Measurements from ENCODE around the gene IQGAP1. TPM values are rescaled to one million over a fixed set of nuclear protein-coding genes. Genes with fewer than 3 reads are reported as not detected.
A peak's percentile ranks its signal among the peaks of the same experiment; 100 is the strongest.

Gene IQGAP1
- total and polyA plus RNA-seq, 9 donors: 61.9 to 107 (median 74.7) TPM

DNA sequence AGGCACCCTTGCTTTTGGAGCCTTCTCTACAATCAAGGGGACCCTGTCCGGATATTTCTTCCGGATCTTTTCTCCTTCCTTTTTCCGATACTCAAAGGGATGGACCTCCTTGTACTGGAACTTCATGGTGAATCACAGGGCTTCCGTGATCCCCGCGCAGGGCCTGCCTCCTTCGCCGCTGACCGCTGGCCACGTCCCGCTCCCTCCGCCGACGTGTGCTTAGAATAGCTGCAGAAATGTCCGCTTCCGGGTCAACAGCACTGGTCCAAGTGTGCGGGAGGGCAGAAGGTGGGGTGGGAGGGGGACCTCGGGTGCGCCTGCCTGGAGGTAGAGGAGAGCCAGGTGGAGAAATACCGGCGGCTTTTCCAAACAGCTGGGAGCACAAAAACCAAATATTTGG, 39.0 kb upstream of the IQGAP1 start:
- 91% methylated on average over 19 of the region's 21 CpGs for WGBS (ENCODE audit: insufficient coverage)
- H3K4me3 ChIP-seq (ENCODE audit: low read length): no peak overlapping the region
- H3K27ac ChIP-seq (ENCODE audit: low read length): no peak overlapping the region
- H3K9me3 ChIP-seq (replicated peaks; ENCODE audit: control insufficient read depth, low read depth, low read length): no peaks in the 10 kb centered on the region
- H3K36me3 ChIP-seq (ENCODE audit: control insufficient read depth, insufficient read depth, low read length): no peaks in the 10 kb centered on the region
- peaks cover 4% of the 10 kb centered on the region for H3K27me3 ChIP-seq (ENCODE audit: control insufficient read depth, insufficient read depth, low read length)
- H3K4me1 ChIP-seq (ENCODE audit: control insufficient read depth, insufficient read depth, low read length): peaks cover 10% of the 10 kb centered on the region
- DNase-seq: no peak

DNA sequence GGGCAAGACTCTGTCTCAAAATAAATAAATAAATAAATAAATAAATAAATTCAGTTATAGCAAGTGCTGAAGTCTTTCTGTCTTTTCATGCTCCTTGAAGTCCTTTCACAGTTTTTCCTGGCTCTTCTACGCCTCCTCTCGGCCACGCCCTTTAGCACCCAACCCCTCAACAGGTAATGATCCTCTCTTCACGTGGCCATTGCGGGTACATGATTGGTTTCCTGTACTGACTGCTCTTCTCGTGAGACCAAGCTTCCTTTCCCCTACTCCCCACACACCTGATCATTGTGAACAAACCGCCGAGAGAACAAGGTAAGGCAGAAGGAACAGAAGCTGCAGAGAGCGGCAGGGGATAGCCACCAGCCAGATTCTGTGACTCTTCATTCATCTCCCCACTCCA, 38.2 kb upstream of the IQGAP1 start:
- H3K4me1 ChIP-seq (ENCODE audit: control insufficient read depth, insufficient read depth, low read length): peaks cover 10% of the 10 kb centered on the region
- DNase-seq: no peak
- H3K36me3 ChIP-seq (ENCODE audit: control insufficient read depth, insufficient read depth, low read length): peaks cover 3% of the 10 kb centered on the region
- no peaks in the 10 kb centered on the region for H3K9me3 ChIP-seq (replicated peaks; ENCODE audit: control insufficient read depth, low read depth, low read length)
- peaks cover 4% of the 10 kb centered on the region for H3K27me3 ChIP-seq (ENCODE audit: control insufficient read depth, insufficient read depth, low read length)
- no peak overlapping the region for H3K4me3 ChIP-seq (ENCODE audit: low read length)
- H3K27ac ChIP-seq (ENCODE audit: low read length): no peak overlapping the region
- 82% methylated on average over 5 of the region's 9 CpGs for WGBS (ENCODE audit: insufficient coverage)

DNA sequence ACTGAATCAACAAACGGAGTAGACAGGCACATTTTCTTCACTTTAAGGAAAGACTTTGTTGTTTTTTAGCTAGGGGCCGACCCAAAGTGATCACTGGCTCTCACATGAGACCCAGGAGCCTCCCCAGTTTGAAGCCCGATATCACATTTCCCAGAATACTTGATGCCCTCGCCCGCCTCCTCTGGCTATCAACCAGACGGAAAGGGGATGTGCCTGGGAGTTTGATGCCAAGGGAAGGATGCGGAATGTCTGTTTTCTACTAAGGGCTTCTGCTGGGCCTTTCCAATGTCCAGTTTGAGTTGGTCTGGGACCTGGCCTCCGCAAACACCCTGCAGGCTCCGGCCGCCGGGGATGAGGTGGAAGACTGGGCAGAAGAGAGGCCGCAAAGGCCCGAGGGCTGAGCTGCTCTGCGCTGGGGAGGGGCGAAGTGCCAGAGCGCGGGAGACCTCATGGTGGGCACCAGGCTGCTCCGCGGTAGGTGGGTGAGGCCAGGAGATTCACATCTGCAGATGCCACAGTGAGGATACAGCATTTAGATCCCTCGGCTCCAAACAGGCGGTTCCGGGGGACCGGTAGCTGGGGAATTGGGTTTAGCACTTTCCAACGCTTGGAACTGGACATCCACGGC, 36.4 kb upstream of the IQGAP1 start:
- peaks cover 3% of the 10 kb centered on the region for H3K36me3 ChIP-seq (ENCODE audit: control insufficient read depth, insufficient read depth, low read length)
- H3K9me3 ChIP-seq (replicated peaks; ENCODE audit: control insufficient read depth, low read depth, low read length): no peaks in the 10 kb centered on the region
- H3K4me3 ChIP-seq (ENCODE audit: low read length): peak overlapping the region; percentile 83
- H3K4me1 ChIP-seq (ENCODE audit: control insufficient read depth, insufficient read depth, low read length): peaks cover 10% of the 10 kb centered on the region
- peak; percentile 24 for DNase-seq
- H3K27me3 ChIP-seq (ENCODE audit: control insufficient read depth, insufficient read depth, low read length): peaks cover 4% of the 10 kb centered on the region
- no peak overlapping the region for H3K27ac ChIP-seq (ENCODE audit: low read length)
- WGBS (ENCODE audit: insufficient coverage): 21% methylated on average over 25 of the region's 25 CpGs

DNA sequence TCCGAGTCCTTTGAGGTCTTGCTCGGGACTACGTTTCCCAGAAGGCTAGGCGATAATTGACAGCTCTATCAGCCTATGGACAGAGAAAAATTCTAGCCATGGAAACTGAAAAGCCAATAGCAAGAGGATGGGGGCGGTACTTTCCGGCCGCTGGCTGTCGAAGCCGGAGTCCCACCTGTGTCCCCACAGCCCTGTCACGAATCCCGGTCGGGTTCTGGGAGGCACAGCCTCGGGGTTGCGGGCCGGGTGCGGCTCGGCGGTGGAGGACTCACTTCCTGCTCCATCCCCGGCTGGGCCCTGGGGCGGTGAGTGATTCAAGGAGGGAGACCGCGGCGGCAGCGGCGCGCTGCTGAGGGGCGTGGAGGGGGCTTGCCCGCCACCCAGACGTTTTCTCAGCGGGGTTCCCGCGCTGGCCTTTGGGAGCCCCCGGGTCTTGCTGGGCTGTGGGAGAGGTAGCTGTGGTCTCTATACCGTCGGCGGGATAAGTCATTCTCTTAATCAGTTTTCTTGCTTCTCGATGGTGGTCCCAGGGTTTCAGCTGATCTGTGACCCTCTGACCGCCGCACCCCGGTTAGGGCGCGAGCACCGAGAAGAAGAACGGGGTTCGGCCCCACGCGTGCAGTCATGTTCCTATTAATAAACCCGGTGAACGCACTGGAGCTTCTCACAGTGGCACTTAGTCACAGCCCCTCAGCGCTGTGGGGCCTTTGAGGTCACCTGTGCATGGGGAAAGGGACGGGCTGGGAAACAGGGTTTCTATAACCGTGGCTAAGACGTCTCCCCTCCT, 35.7 kb upstream of the IQGAP1 start, which contains the start of gene ZNF774:
ZNF774 (plus strand) TSS at position 178 of the 787 bp plus-strand sequence. CDS start 2,377 bp downstream, outside the sequence.
- WGBS (ENCODE audit: insufficient coverage): under 1% methylated on average over 44 of the region's 53 CpGs
- peaks cover 10% of the 10 kb centered on the region for H3K4me1 ChIP-seq (ENCODE audit: control insufficient read depth, insufficient read depth, low read length)
- H3K9me3 ChIP-seq (replicated peaks; ENCODE audit: control insufficient read depth, low read depth, low read length): no peaks in the 10 kb centered on the region
- peaks cover 3% of the 10 kb centered on the region for H3K36me3 ChIP-seq (ENCODE audit: control insufficient read depth, insufficient read depth, low read length)
- DNase-seq: peak; percentile 98
- peaks cover 4% of the 10 kb centered on the region for H3K27me3 ChIP-seq (ENCODE audit: control insufficient read depth, insufficient read depth, low read length)
- peak within 1 kb of the TSS; percentile 83 for H3K4me3 ChIP-seq (ENCODE audit: low read length)
- H3K27ac ChIP-seq (ENCODE audit: low read length): peak within 1 kb of the TSS; percentile 48

DNA sequence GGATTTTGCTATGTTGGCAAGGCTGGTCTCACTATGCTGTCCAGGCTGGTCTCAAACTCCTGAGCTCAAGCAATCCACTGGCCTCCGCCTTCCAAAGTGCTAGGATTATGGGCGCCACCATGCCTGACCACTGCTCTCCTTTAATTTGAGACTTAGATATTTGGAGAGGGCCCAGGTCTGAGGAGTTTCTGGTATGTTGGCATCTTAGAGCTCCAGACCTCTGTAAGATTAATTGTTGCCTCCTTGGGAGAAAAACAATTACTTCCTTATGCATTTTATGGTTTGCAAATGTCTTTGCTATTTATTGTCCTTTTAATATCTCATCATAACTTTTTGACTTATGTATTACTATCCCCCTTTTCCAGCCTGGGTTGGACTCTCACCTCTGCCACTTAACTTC, 33.1 kb upstream of the IQGAP1 start:
- whole genome bisulfite sequencing (ENCODE audit: insufficient coverage): no CpG with 5 or more reads among the region's 2 CpGs
- H3K27me3 ChIP-seq (ENCODE audit: control insufficient read depth, insufficient read depth, low read length): peaks cover 4% of the 10 kb centered on the region
- H3K36me3 ChIP-seq (ENCODE audit: control insufficient read depth, insufficient read depth, low read length): peaks cover 3% of the 10 kb centered on the region
- peaks cover 10% of the 10 kb centered on the region for H3K4me1 ChIP-seq (ENCODE audit: control insufficient read depth, insufficient read depth, low read length)
- H3K27ac ChIP-seq (ENCODE audit: low read length): no peak overlapping the region
- H3K4me3 ChIP-seq (ENCODE audit: low read length): no peak overlapping the region
- H3K9me3 ChIP-seq (replicated peaks; ENCODE audit: control insufficient read depth, low read depth, low read length): no peaks in the 10 kb centered on the region
- no peak for DNase-seq

DNA sequence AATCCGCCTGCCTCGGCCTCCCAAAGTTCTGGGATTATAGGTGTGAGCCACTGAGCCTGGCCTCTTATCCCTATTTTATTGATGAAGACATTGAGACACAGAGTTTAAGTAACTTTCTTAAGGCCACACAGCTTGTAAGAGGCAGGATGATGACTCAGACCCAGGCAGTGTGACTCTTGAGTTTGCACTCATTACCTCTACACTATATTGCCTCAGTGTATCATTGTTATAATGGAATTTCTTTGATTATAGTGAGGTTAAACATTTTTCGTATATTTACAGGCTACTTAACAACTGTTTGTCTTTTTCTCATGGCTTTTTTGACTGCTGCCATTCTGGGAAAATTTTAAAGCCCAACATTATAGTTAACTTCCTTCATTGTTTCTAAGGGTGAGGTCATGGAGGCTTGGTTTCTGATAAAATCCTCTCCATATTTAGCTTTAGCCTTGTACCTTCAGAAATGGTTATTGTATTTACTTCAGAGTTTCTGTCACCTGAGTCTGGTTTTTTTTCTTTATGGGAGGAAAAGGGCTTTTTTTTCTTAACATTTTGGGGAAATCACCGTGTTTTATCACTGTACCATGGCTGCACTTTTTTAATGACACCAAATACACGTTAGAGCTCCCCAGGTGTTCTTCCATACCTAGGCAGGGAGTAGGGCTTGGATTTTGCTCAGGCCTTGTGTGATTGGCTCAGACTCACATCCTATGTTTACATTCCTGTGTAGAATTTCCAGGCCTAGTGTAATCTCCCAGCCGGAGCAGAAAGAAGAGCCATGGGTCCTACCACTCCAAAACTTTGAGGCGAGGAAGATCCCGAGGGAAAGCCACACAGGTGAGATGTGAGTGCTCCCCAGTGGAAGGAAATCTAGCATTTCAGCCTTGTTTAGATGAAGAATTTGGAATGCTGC, 29.7 kb upstream of the IQGAP1 start:
- Histone ChIP-seq H3K4me3 (ENCODE audit: low read length) (no peak overlapping the region), H3K27me3 (ENCODE audit: control insufficient read depth, insufficient read depth, low read length) (no peaks in the 10 kb centered on the region), H3K4me1 (ENCODE audit: control insufficient read depth, insufficient read depth, low read length) (no peaks in the 10 kb centered on the region), H3K9me3 (replicated peaks; ENCODE audit: control insufficient read depth, low read depth, low read length) (no peaks in the 10 kb centered on the region), H3K27ac (ENCODE audit: low read length) (no peak overlapping the region), H3K36me3 (ENCODE audit: control insufficient read depth, insufficient read depth, low read length) (peaks cover 7% of the 10 kb centered on the region)
- DNase-seq: no peak
- 86% methylated on average over 2 of the region's 8 CpGs for WGBS (ENCODE audit: insufficient coverage)

DNA sequence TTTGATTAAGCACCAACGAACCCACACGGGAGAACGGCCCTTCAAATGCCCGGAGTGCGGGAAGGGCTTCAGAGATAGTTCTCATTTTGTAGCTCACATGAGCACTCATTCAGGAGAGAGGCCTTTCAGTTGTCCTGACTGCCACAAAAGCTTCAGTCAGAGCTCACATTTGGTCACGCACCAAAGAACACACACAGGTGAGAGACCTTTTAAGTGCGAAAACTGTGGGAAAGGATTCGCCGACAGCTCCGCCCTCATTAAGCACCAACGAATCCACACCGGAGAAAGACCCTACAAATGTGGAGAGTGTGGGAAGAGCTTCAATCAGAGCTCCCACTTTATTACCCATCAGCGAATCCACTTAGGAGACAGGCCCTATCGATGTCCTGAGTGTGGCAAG, 27.3 kb upstream of the IQGAP1 start:
- no peak overlapping the region for H3K27ac ChIP-seq (ENCODE audit: low read length)

DNA sequence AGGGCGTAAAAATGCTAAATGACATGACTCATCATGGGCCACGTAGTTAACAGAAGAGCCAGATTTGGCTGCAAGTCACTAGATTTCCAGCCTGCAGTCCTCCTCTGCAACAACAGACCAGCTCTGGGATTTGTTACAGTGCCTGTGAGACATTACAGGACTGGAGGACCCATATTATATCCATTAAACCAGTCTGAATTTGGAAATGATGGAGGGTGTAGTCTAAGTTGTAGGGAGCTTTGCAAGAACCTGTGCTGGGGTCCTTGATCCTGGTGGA, 25.2 kb upstream of the IQGAP1 start:
- Histone ChIP-seq H3K4me3 (ENCODE audit: low read length) (no peak overlapping the region), H3K9me3 (replicated peaks; ENCODE audit: control insufficient read depth, low read depth, low read length) (no peaks in the 10 kb centered on the region), H3K4me1 (ENCODE audit: control insufficient read depth, insufficient read depth, low read length) (no peaks in the 10 kb centered on the region), H3K27ac (ENCODE audit: low read length) (no peak overlapping the region), H3K36me3 (ENCODE audit: control insufficient read depth, insufficient read depth, low read length) (peaks cover 5% of the 10 kb centered on the region), H3K27me3 (ENCODE audit: control insufficient read depth, insufficient read depth, low read length) (no peaks in the 10 kb centered on the region)
- no CpG with 5 or more reads among the region's 2 CpGs for WGBS (ENCODE audit: insufficient coverage)
- DNase-seq: peak; percentile 32

More for the DNA sequence above, 27.3 kb upstream of the IQGAP1 start:
- Histone ChIP-seq H3K9me3 (replicated peaks; ENCODE audit: control insufficient read depth, low read depth, low read length) (no peaks in the 10 kb centered on the region), H3K27me3 (ENCODE audit: control insufficient read depth, insufficient read depth, low read length) (no peaks in the 10 kb centered on the region), H3K36me3 (ENCODE audit: control insufficient read depth, insufficient read depth, low read length) (peaks cover 5% of the 10 kb centered on the region), H3K4me3 (ENCODE audit: low read length) (no peak overlapping the region), H3K4me1 (ENCODE audit: control insufficient read depth, insufficient read depth, low read length) (no peaks in the 10 kb centered on the region)
- DNase-seq: no peak
- WGBS (ENCODE audit: insufficient coverage): 75% methylated on average over 6 of the region's 14 CpGs

DNA sequence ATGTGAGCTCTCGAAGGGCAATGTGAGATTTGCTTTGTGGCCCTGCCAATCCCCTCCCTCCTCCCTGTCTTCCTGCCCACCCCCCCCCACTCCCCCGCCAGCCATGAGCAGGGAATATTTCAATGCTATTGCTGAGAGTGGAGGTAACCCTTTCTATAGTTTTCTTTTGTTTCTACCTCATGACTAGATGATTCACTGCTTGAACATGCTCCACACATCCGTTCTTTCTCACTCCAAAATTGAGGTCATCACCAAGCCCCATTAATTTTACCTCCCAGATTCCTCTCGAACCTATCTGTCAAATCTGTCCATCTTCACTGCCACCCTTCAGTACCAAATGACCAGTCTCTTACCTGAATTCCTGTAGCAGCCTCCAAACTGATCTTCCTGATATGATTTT, 23.8 kb upstream of the IQGAP1 start:
- Histone ChIP-seq H3K27ac (ENCODE audit: low read length) (no peak overlapping the region), H3K36me3 (ENCODE audit: control insufficient read depth, insufficient read depth, low read length) (peaks cover 5% of the 10 kb centered on the region), H3K9me3 (replicated peaks; ENCODE audit: control insufficient read depth, low read depth, low read length) (no peaks in the 10 kb centered on the region), H3K27me3 (ENCODE audit: control insufficient read depth, insufficient read depth, low read length) (no peaks in the 10 kb centered on the region), H3K4me1 (ENCODE audit: control insufficient read depth, insufficient read depth, low read length) (no peaks in the 10 kb centered on the region), H3K4me3 (ENCODE audit: low read length) (no peak overlapping the region)
- DNase-seq: no peak
- 82% methylated on average over 2 of the region's 4 CpGs for WGBS (ENCODE audit: insufficient coverage)
